Medulla oblongata (tissue), 1 donor: ENCODE data around the gene HEPHL1.
A peak's percentile ranks its signal among the peaks of the same experiment; 100 is the strongest.
"Not testable (repeated sequence)": the region's sequence is repeated elsewhere in the genome, so short reads cannot be mapped to it uniquely, and the experiment has no call there.

Experiments
- DNase-seq: peaks from one replicate; pipeline ENCODE4 v3.0.0-alpha.2; 2015; ENCODE audit errors: extremely low spot score

Gene HEPHL1

DNA sequence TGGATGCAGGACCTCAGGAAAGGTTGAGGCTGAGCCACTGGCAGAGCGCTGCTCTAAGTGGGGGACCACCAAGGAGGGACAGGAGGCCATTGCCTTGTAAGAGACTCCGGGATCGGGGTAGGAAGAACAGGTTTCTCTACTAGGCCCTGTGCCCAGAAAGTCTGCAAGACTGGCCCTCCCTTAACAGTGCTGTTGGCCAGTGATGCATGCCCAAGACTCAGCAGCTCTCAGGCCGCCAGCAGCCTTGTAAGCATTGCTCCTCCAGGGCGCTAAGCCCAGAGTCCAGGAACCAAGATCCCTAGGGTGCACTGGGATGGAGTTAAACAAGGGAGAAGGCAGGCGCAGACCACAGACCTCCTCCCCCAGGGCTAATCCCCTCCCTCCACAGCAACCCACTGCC, 68.2 kb downstream of the HEPHL1 start:
- DNase-seq, result no peak

DNA sequence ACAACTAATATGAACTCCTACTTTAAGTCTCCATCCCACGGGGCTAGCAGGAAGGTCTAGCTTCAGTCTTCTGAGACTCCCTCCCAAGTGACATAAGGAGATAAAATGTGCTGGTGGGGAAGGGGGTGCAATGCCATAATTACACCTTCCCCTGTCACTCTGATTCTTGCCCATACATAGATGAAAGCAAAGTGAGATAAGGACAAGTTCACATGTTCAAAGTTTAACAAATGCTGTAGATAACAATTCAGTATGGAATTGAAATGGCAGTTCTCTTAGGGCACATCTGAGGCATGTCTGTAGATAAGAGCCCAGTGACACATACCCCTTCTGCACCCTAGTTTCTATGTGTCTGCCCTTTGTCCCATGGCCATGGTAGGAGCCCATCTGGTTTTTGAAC, 69.2 kb downstream of the HEPHL1 start:
- no peak for DNase-seq

DNA sequence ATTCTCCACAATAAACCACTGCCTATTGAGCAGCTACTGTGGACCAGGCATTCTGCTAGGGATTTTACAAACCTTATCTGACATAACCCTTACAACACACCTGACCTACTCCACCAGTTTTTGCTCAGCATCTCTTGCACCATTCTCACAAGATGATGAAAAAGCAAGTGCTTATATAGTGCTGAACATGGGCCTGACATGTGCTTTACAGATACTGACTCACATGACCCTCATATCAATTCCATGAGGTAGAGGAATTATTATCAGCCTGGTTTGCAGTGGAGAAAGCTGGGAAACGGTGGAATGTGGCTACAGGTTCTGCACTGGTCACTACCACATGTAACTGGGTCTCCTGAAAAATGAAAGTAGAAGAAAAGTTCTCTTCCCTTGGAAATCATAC, 69.9 kb downstream of the HEPHL1 start:
- no peak for DNase-seq

DNA sequence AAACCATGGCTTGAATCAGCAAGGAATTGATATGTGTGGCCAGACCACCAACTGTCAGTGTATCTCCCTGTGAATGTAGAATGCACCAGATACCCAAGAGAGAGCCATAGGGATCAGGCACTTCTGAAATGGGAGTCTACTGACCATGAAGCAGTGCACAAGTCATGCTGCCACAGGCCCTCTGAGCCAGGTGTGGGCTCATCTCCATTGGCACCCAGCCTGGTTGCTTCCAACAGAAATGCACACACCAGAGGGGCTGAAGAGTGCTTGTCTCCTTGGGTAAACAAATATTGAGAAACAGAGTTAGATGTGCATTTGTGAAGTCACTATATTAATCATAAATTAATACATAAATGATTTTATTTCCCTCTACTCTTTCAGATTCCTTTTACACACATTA, 79.1 kb downstream of the HEPHL1 start:
- DNase-seq, result no peak

DNA sequence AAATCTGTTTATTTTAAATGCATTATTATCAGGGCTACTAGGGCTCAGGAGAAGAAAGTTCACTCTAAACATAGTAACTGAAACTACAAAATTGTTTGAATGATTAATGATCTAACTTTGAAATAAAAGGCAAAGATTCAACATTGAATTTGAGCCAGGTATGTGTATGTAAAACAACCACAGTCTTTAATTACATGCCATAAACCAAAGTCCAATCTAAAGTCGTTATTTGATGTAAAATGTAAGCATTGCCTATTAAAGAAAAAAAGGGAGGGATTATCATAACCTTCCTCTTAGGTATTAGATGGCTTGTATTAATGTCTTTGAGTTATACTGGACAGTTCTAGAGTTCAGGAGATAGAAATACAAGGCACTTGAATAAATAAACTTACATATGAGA, 82.3 kb downstream of the HEPHL1 start:
- DNase-seq, result no peak

DNA sequence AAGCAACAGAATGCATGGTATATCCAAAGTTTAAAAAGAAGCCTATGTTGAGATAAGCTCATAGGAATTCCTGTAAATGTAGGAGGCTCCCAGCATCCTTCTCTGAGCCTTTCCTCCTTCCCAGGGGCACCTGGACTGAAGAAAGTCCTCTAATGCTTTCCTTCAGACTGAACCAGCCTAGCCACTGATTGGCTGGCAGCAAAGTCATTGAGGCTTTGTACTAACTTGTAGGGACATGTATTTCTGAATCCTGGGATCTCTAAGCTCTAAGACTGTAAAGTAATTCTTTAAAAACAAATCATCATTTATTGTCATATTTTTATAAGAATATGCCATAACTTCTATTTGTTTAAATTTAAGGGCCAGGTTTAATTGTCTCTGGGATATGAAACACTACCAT, 83.6 kb downstream of the HEPHL1 start:
- no peak for DNase-seq

DNA sequence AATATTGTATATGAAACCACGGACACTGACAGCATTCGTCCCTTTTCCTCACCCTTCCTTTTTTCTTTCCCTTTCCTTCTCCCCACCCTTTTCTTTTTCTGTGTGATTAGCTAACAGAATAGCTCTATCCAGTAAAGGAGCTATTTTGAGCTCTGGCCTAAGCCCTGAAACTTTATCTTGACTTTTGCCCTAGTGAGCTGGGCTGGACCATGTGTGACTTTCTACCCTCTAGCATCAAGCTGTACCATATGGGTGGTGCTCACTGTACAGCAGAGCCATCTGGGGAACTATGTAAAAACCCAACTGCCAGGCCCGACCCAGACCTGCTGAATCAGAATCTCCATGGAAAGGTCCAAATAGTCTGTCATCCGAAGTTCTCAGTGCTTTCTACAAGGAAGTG, 85.6 kb downstream of the HEPHL1 start:
- DNase-seq, result no peak

DNA sequence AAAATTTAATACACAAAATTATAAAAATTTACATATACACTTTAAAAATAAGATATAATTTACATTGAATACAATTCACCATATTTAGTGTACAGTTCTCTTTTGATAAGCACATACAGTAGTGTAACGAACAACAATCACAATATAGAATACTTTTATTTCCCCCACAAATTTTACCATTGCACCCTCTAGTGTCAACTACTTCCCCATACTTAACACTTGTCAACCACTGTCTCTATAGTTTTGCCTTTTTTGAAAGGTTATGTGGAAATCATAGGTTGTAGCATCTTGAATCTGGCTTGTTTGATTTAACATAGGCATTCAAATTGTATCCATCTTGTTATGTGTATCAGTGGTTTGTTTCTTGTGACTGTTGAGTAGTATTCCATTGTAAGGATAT, 86.2 kb downstream of the HEPHL1 start:
- DNase-seq, result no peak

DNA sequence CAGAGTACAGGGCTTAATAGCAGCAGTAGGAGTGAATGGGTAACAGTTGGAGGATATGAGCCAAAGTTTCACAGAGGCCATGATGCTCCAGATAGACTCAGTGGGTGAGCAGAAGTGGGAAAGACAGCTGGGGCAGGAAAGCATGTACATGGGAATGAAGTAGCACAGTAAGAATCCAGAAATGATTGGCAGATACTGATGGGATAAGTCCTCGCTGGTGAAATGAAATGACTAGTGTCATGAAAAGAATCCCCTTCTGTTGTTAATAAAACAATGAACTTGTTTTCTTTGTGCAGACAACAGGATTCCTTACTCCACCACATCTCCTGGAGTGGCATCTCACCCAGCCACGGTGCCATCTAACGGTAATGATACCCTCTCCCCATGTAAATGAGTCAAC, 90.1 kb downstream of the HEPHL1 start:
- DNase-seq, result no peak

DNA sequence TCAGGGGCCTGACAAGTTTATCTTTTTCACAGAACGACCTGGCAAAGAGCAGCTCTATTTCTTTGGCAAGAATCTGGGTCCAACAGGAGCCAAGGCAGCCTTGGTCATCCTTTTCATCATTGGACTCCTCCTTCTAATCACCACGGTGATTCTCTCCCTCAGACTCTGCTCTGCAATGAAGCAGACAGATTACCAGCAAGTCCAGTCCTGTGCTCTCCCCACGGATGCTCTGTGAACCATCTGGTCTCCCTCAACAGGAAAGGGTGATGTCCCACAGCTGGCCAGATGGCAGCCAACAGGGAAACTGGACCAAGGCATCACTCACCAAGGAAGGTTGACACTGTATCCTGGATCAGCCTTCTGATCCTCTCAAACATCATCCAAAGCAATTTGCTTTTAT, 90.5 kb downstream of the HEPHL1 start:
- no peak for DNase-seq

DNA sequence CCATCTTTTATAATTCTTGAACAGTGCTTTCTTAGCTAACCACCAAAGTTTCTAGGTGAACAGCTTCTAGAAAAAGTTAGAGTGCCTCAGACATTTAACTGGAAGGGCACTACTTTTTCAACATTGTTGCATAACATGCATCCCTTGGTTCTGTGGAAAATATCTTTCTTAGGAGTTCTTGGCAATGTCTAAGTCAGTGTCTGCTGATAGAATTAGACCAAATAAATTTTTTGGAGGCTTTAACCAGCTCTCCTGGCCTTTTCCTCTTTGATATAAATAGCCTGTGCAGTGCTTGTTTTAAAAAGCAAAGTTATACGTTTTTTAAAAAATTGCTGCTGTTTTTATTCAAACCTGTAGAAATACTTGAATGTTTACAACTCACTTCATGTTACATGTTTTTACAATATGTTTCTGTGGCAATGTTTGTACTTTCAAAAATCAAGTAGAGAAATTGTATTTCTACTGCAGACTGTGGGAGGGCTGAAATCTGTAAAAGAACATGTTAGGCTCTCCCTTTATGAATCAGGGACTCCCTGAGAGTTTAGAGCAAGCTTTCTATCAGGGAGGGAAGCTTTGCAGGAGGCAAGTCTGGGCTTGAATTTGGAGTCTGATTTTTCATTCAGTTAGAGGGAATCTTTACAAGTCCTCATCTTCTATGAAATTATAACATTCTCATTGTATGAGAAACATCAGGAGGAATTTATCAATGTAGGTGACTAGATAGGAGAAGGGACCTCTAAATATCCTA, 91.2 kb downstream of the HEPHL1 start:
- DNase-seq, result no peak

DNA sequence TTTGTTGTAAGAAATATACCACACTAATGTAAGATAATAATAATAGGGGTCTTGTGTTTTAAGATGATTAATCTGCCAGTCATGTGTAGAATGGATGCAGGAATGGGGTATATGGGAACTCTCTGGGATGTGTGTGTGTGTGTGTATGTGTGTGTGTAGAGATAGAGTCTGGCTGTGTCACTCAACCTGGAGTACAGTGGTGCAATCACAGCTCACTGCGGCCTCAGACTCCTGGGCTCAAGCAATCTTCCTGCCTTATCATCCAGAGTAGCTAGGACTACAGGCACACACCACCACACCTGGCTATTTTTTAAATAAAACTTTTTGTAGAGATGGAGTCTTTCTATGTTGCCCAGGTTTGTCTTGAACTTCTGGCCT, 96.0 kb downstream of the HEPHL1 start:
- DNase-seq, result no peak

DNA sequence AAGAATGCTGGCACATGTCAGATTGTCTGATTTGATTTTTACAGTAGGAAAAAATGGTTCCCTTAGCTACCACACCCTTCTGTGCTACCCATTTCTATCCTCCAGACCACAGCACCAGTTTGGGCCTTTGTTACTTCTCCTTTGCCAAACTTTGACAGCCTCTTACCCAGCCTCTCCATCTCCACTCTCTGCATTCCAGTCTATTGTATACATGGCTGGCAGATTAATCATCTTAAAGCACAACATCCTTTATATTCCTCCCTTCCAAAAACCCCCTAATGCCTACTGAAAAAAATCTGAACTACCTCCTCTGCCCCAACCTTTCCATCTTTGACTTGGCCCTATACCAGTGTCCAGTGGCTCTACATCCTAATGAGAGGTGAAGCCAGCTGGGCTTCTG, 96.7 kb downstream of the HEPHL1 start:
- DNase-seq, result no peak

DNA sequence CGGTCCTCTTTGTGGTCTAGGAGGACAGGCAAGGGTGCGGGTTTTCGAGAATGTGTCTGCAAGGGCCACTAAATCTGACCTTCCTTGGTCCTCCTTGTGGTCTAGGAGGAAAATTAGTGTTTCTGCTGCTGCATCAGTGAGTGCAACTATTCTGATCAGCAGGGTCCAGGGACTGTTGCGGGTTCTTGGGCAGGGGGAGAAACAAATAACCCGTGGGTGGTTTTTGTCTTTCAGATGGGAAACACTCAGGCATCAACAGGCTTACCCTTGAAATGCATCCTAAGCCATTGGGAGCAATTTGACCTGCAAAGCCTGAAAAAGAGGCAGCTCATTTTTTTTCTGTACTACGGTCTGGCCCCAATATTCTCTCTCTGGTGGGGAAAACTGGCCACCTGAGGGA, 98.5 kb downstream of the HEPHL1 start:
- not testable (repeated sequence) for DNase-seq

DNA sequence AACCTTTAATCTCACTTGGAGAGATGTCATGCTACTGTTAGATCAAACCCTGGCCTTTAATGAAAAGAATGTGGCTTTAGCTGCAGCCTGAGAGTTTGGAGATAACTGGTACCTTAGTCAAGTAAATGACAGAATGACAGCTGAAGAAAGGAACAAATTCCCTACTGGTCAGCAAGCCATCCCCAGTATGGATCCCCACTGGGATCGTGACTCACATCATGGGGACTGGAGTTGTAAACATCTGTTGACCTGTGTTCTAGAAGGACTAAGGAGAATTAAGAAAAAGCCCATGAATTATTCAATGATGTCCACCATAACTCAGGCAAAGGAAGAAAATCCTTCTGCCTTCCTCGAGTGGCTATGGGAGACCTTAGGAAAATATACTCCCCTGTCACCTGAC, 99.4 kb downstream of the HEPHL1 start:
- DNase-seq, result not testable (repeated sequence)

DNA sequence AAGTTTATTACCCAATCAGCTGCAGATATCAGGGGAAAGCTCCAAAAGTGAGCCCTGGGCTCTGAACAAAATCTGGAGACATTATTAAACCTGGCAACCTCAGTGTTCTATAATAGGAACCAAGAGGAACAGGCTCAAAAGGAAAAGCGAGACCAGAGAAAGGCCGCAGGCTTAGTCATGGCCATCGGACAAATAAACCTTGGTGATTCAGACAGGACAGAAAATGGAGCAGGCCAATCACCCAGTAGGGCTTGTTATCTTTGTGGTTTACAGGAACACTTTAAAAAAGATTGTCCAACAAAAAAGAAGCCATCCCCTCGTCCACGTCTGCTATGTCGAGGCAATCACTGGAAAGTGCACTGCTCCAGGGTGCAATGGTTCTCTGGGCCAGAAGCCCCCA, 99.8 kb downstream of the HEPHL1 start:
- no peak for DNase-seq

DNA sequence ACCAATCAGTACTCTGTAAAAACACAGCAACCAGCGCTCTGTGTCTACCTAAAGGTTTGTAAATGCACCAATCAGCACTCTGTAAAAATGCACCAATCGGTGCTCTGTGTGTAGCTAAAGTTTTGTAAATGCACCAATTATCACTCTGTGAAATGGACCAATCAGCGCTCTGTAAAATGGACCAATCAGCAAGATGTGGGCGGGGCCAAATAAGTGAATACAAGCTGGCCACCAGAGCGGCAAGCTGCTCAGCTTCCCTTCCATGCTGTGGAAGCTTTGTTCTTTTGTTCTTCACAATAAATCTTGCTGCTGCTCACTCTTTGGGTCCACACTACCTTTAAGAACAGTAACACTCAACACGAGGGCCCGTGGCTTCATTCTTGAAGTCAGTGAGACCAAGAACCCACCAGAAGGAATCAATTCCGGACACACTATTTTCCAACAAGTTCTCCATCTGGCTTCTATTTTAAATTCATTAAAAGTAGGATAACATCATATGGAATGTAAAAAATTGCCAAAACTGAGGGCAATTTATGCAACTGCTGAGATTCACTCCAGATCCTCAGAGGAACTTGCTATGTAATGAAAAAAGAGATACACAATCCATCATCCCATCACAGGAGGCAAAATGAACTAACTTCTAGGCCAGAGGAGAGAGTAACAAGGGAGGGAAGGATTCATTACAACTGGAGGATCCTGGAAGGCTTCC, 104.4 kb downstream of the HEPHL1 start:
- DNase-seq, result no peak

DNA sequence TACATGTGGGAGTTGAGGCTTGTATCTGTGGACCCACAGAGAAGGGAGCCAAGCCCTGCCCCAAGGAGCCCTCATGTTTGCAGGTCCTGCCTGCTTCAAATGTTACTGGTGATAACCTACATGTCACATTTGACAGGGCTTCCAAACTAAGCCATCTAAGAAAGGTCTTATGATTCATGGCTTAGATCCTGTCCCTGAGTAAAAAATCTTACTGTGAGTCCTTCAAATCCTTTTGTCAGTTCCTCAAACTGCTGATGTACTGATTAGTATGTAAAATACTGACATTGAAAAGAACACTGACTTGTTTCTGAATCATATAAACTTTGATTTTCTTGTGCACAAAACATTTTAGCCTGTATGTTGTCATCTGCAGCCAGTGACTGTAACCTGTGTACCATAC, 106.5 kb downstream of the HEPHL1 start:
- DNase-seq, result no peak

DNA sequence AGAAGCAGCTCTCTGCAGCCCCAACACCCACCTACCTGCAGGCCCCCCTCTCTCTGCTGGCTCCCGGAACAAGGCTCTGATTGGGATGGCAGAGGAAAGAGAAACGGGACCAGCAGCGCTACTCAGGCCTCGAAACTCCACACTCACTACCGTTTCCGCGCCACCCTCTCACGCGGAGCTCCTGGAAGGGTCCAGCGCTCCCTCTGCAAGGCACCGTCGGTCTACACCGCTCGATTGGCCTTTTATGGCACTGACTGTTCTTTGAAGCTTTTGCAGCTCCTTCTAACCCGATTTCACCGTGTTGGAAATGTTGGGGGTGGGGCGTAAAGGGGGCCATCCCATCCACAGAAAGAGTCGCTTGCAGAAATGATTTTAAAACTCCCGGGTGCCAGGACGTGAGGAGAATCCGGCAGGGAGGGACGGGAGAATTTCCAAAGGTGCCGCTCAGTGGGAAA, 107.2 kb downstream of the HEPHL1 start:
- DNase-seq, result peak; percentile 41

DNA sequence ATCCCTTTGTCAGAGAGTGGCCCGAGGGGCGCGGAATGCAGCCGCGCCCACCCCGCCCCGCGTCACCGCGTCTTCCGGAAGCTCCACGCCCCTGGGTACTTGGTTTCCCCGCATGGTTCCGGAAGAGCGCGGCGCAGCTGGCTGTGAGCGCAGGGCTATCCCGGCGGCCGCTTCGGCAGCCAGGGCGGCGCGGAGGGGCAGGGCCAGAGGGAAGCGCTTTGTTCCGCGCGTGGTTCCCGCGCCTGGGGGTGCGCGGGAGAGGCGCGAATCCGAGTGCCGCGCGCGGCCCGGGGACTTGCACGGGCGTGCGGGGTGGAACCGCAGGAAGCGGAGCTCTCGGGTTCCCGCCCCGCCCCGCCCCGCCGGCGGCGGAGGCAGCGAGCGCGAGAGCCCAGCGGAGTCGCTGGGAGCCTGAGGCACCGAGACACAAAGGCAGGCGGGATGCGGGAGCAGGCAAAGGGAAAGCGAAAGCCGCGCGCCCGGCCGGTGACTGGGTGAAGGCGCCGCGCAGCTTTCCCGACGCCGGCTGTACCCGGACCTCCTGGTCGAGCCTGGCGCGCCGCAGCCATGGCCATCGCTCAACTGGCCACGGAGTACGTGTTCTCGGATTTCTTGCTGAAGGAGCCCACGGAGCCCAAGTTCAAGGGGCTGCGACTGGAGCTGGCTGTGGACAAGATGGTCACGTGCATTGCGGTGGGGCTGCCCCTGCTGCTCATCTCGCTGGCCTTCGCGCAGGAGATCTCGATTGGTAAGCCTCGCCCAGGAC, 107.8 kb downstream of the HEPHL1 start, which contains the start of gene PANX1:
PANX1 (plus strand) TSS at position 96 of the 766 bp plus-strand sequence; CDS start at position 568, 472 bp downstream.
- DNase-seq, result peak; percentile 70

DNA sequence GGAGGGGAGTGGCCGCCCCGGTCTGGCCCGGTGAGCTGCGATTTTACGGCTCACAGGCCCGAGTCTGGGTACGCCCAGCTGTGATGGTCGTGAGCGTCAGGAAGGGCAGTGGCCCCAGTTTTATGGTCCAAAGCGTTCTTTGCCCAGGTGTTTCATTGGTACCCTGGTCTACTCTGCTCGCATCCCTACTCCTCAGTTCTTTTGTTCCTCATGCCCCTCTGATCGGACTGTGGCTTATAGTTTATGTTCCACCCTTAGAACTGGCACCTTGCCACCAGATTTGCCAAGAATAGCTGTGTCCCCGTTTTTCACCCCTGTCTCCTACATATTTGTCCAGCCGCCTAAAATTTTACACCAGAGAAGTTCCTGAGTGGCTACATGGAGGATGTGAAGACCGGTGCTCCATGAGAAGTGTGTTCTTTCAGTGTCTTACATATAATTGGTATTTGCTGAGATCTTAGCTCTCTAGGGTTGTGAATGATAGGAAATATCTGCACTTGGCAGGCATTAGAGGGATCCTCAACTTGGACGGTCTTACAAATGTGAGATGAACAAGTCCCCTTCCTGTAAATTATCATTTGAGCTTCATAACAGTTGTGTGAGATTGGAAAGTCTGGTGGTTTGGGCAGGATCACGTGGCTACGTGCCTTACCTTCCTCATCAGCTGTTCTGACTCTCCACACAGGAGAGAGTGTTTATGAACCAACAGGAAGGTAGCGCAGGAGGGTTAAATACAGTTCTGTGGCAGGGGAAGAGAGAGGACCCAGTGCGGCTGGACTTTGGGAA, 108.6 kb downstream of the HEPHL1 start:
- DNase-seq, result peak; percentile 40
